SU-DHL-6 (cell line): ENCODE data around the gene SUPT4H1.

Experiments
- EZH2phosphoT487 ChIP-seq: fragments of 200-600 bp; sonication (generic), shearing (Covaris generic); conservative IDR thresholded peaks from 2 replicates; pipeline ENCODE4 v1.6.1; 2018; ENCODE audit warnings: mild to moderate bottlenecking, antibody characterized with exemption, low read length, moderate library complexity, mixed read lengths
- TF ChIP-seq, protein P1 (sequence below): fragments of 200-600 bp; sonication (generic); IDR thresholded peaks from one replicate; pipeline ENCODE4 v1.5.1; 2017; ENCODE audit warnings: antibody characterized with exemption, mild to moderate bottlenecking, low read length, moderate library complexity; ENCODE audit not compliant: insufficient read depth, poor library complexity, severe bottlenecking

GRCh38 chr17:58330997-58331814 lies 20.8 kb downstream of the SUPT4H1 start:
- TF ChIP-seq, protein P1, sequence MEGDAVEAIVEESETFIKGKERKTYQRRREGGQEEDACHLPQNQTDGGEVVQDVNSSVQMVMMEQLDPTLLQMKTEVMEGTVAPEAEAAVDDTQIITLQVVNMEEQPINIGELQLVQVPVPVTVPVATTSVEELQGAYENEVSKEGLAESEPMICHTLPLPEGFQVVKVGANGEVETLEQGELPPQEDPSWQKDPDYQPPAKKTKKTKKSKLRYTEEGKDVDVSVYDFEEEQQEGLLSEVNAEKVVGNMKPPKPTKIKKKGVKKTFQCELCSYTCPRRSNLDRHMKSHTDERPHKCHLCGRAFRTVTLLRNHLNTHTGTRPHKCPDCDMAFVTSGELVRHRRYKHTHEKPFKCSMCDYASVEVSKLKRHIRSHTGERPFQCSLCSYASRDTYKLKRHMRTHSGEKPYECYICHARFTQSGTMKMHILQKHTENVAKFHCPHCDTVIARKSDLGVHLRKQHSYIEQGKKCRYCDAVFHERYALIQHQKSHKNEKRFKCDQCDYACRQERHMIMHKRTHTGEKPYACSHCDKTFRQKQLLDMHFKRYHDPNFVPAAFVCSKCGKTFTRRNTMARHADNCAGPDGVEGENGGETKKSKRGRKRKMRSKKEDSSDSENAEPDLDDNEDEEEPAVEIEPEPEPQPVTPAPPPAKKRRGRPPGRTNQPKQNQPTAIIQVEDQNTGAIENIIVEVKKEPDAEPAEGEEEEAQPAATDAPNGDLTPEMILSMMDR: no peak
- TF ChIP-seq EZH2phosphoT487: no peak
